Right atrium auricular region (tissue), 2 donors: ENCODE results near the gene IL16. TPM values are rescaled to one million over a fixed set of nuclear protein-coding genes. Genes with fewer than 3 reads are reported as not detected.

ENCODE experiments used
- total RNA-seq, 2 donors: library from RNA; depleted of rRNA; stranded (reverse); fragments of >200 nt; gene quantifications; one replicate each; pipeline ENCODE4 v1.1.0, GENCODE V29; 2016

Gene IL16
- total RNA-seq, 2 donors from 2014 or later: 3.9 to 12.1 TPM

Other genes with a start within 250 kb of the IL16 start
- gene MESD, start 207.1 kb upstream of the IL16 start, total RNA-seq: 10 to 100 TPM; 11.3 to 14.5 TPM
- gene TLNRD1, start 196.0 kb upstream of the IL16 start, total RNA-seq: 10 to 100 TPM; 10.0 to 26.1 TPM
- 1 to 10 TPM in 1 of 2 donors, not detected in 1; 6.2 TPM for gene CFAP161, start 62.6 kb upstream of the IL16 start, total RNA-seq
- 1 to 10 TPM; 2.2 to 3.0 TPM for gene STARD5, start 127.3 kb downstream of the IL16 start, total RNA-seq
- gene TMC3, start 177.3 kb downstream of the IL16 start, total RNA-seq: not detected